HG02852 (cell line): Measurements from ENCODE around the gene BTD.

Source experiments
- ATAC-seq: cut with Tn5 transposase; IDR thresholded peaks from one replicate; pipeline ENCODE4 v1.9.1; 2021; ENCODE audit warnings: mild to moderate bottlenecking, moderate library complexity; ENCODE audit not compliant: unreplicated experiment

Gene BTD

DNA sequence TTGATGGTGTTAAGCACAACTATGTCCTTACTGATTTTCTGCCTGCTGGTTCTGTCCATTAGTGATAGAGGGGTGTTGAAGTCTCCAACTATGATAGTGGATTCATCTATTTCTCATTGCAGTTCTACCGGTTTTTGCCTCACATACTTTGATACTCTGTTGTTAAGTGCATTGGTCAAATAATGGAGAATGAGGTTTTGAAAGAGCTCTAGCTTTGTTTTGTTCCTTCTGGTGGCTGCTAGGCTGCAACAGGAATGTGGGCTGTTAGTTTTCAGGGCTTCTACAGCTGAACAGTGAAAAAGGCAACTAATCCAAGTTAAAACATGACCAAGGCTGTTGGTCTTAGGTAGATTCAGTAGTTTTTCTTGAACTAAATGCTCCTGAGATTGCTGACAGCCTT is 62.6 kb downstream of the BTD start:
- ATAC-seq: no peak

GRCh38 chr3:15665510-15666150 is 64.1 kb downstream of the BTD start:
- no peak for ATAC-seq

- no peak for ATAC-seq
These were observed 64.7 kb downstream of the BTD start for GRCh38 chr3:15666277-15666676.

GRCh38 chr3:15667484-15667883 is 65.9 kb downstream of the BTD start:
- ATAC-seq: no peak

GRCh38 chr3:15673536-15673935 is 72.0 kb downstream of the BTD start:
- ATAC-seq: no peak

- ATAC-seq: no peak
These were observed 74.7 kb downstream of the BTD start for GRCh38 chr3:15676259-15676658.

DNA sequence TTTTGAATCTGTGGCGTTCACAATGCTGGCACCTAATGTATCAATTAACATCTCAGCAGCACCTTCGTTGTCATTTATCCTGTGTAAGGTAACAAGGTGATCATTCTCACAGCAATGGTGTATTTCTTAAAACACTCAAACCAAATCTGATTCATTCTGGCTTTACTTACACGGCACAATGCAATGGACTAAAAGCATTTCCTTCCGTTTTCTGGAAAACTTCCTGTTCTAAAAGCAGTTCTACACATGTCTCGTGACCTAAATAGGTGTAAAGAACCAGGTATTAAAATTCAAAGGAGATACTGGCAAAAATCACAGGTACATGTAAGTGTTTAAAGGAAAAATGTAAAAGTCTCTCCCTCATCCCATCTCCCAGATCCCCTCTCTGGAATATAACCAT is 77.8 kb downstream of the BTD start:
- ATAC-seq: no peak

DNA sequence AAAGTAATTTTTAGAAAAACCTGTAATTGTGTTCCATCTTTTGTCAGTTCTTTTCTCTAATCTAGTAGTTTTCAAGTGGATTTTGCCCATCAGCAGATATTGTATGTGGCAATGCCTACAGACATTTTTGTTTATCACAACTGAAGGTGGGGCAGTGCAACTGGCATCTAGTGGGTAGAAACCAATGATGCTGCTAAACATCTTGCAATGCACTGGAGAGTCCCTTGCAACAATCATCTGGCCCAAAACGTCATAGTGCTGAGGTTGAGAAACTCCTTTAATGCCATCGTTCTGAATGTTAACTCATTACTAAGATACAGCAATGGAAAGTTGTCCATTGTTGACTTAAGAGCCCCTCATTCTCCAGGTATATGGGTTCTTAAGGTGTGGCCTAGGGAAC is 80.1 kb downstream of the BTD start:
- ATAC-seq: no peak

- ATAC-seq: no peak
These were observed 81.1 kb downstream of the BTD start for GRCh38 chr3:15682561-15683185.

- no peak for ATAC-seq
These were observed 81.7 kb downstream of the BTD start for GRCh38 chr3:15683253-15683652.

GRCh38 chr3:15685927-15686326 is 84.4 kb downstream of the BTD start:
- ATAC-seq: no peak

GRCh38 chr3:15690230-15690629 is 88.7 kb downstream of the BTD start:
- no peak for ATAC-seq

DNA sequence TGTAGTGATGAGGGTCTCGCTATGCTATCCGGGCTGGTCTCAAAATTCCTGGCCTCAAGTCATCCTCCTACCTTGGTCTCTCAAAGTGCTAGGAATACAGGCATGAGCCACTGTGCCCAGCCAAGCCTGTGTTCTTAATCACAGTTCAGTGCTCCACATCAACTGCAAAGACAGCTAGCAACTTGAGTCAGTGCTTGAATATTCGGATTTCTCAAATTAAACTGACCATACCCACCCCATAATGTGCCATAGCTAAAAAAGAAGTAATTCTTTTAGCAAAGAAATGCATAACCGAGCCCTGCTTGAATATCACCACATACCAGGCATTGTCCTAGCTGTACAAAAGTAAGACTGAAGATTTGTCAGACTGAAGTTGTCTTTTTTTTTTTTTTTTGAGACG is 89.2 kb downstream of the BTD start:
- ATAC-seq: no peak

- no peak for ATAC-seq
These were observed 91.8 kb downstream of the BTD start for GRCh38 chr3:15693355-15693754.

DNA sequence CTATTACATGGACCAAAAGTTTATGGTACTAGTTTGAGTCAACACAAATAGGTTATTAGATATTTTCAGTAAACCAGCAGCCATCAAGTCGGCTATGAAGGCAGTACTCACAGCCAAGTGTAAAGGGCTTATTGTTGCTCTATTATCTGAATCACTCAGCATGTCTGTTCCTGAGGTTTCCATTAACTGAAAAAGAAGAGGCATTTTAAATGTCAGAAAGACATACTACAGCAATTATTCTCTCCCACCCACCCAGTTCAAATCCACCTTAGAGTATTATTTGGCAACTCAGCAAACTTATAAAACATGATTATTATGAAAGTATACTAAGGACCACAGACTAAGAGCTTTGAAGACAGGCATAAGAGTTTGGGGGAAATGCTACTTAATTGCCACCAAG is 93.1 kb downstream of the BTD start:
- ATAC-seq: no peak
